Endothelial cell of umbilical vein (primary cell): Measurements from ENCODE around the gene PCNT. TPM values are rescaled to one million over a fixed set of nuclear protein-coding genes. Genes with fewer than 3 reads are reported as not detected.

Source experiments
- BruUV-seq: library from RNA; stranded (reverse); fragments of 400-500 nt; replicated peaks from 2 replicates; lab custom pipeline; 2021; lab: Mats Ljungman, UMichigan
- CTCF ChIA-PET: fragments of 300-600, 350-600 bp; sonication (Branson Sonifier 250); formaldehyde crosslinking; loops from one replicate; lab custom pipeline; 2021; ENCODE audit warnings: antibody characterized with exemption, inconsistent platforms; lab: Charles Lee
- POLR2A ChIA-PET: fragments of 300-600, 350-600 bp; sonication (Branson Sonifier 250); formaldehyde crosslinking; loops from one replicate; lab custom pipeline; 2021; ENCODE audit warnings: antibody characterized with exemption, inconsistent platforms; lab: Charles Lee
- DNase-seq: peaks from one replicate; pipeline ENCODE4 v3.0.0-alpha.2; 2011; ENCODE audit warnings: low read depth, low spot score
- FAIRE-seq: peaks from 2 replicates; lab custom pipeline; 2011; peaks lifted over from hg19 to GRCh38; lab: Jason Lieb, UNC
- H2AFZ ChIP-seq: 2 replicates; pipeline ENCODE4 v1.6.0; 2012; ENCODE audit warnings: low read depth, low read length, control low read depth, inconsistent platforms
- H3K27ac ChIP-seq: 2 replicates; pipeline ENCODE4 v1.5.1; 2011; ENCODE audit warnings: low read depth, mild to moderate bottlenecking, control low read depth, low read length, moderate library complexity; ENCODE audit not compliant: insufficient read depth
- H3K27me3 ChIP-seq, 2 experiments: 2 replicates each; pipeline versions ENCODE4 v1.6.0 to v1.6.1; 2011; ENCODE audit warnings: low read length in 2 of 2, mixed read lengths in 1 of 2; ENCODE audit not compliant: control insufficient read depth in 2 of 2, insufficient read depth in 2 of 2
- H3K36me3 ChIP-seq, 2 experiments: 2 replicates in 1 of 2; 3 replicates in 1 of 2; pipeline ENCODE4 v1.5.1; 2011; ENCODE audit warnings: low read length in 2 of 2, mild to moderate bottlenecking in 1 of 2, moderate library complexity in 1 of 2; ENCODE audit not compliant: control insufficient read depth in 2 of 2, insufficient read depth in 2 of 2; ENCODE audit errors: extremely low read depth in 1 of 2
- H3K4me1 ChIP-seq: 3 replicates; pipeline ENCODE4 v1.5.1; 2011; ENCODE audit warnings: mild to moderate bottlenecking, low read length; ENCODE audit not compliant: control insufficient read depth, insufficient read depth; ENCODE audit errors: extremely low read depth
- H3K4me2 ChIP-seq: 2 replicates; pipeline ENCODE4 v1.6.1; 2011; ENCODE audit warnings: low read length, control low read depth, mixed read lengths; ENCODE audit not compliant: insufficient read depth
- H3K4me3 ChIP-seq, 3 experiments: fragments of 200-600 bp in 1 of 3; sonication (generic), shearing (Covaris generic) in 1 of 3; replicated peaks in 1 of 3; 2 replicates each; pipeline ENCODE4 v1.5.1; 2011 to 2016; ENCODE audit warnings: control low read depth in 3 of 3, low read length in 3 of 3, mild to moderate bottlenecking in 2 of 3, inconsistent platforms in 1 of 3, low read depth in 1 of 3, moderate library complexity in 1 of 3; ENCODE audit not compliant: insufficient read depth in 1 of 3
- H3K79me2 ChIP-seq: 2 replicates; pipeline ENCODE4 v1.6.0; 2012; ENCODE audit warnings: low read length, inconsistent platforms; ENCODE audit not compliant: control insufficient read depth, insufficient read depth
- H3K9ac ChIP-seq: replicated peaks from 2 replicates; pipeline ENCODE3; 2011; ENCODE audit warnings: low read length, control low read depth; ENCODE audit not compliant: insufficient read depth; ENCODE audit errors: extremely low read depth
- H3K9me1 ChIP-seq: replicated peaks from 3 replicates; pipeline ENCODE4 v1.6.0; 2011; ENCODE audit warnings: mild to moderate bottlenecking, low read length; ENCODE audit not compliant: control insufficient read depth, insufficient read depth; ENCODE audit errors: extremely low read depth
- H3K9me3 ChIP-seq: replicated peaks from 2 replicates; pipeline ENCODE4 v1.5.1; 2012; ENCODE audit warnings: low read length, inconsistent platforms; ENCODE audit not compliant: control insufficient read depth, insufficient read depth
- H4K20me1 ChIP-seq: replicated peaks from 2 replicates; pipeline ENCODE3; 2011; ENCODE audit warnings: mild to moderate bottlenecking, low read length; ENCODE audit not compliant: control insufficient read depth, insufficient read depth; ENCODE audit errors: extremely low read depth
- EZH2 ChIP-seq: IDR thresholded peaks from 2 replicates; pipeline ENCODE4 v1.6.1; 2012; ENCODE audit warnings: borderline replicate concordance, low read depth, mild to moderate bottlenecking, moderate library complexity, low read length, inconsistent platforms; ENCODE audit not compliant: severe bottlenecking
- FOS ChIP-seq: IDR thresholded peaks from 2 replicates; pipeline ENCODE4 v1.6.1; 2011; ENCODE audit warnings: mild to moderate bottlenecking, low read length, moderate library complexity, borderline replicate concordance; ENCODE audit not compliant: insufficient read depth
- GATA2 ChIP-seq: IDR thresholded peaks from 2 replicates; pipeline ENCODE4 v1.7.0; 2011; ENCODE audit warnings: low read depth, mild to moderate bottlenecking, moderate library complexity, mixed read lengths, low read length; ENCODE audit not compliant: insufficient read length, insufficient read depth
- JUN ChIP-seq: IDR thresholded peaks from 2 replicates; pipeline ENCODE4 v1.6.1; 2011; ENCODE audit warnings: borderline replicate concordance, low read depth; ENCODE audit not compliant: insufficient read length, insufficient read depth
- MYC ChIP-seq: IDR thresholded peaks from one replicate; pipeline ENCODE4 v1.6.1; 2011; ENCODE audit warnings: mild to moderate bottlenecking, low read depth, low read length
- POLR2A ChIP-seq: IDR thresholded peaks from 2 replicates; pipeline ENCODE4 v1.6.1; 2012; ENCODE audit warnings: low read depth, mild to moderate bottlenecking, control low read depth, low read length
- POLR2AphosphoS5 ChIP-seq: IDR thresholded peaks from 2 replicates; pipeline ENCODE4 v1.6.1; 2012; ENCODE audit warnings: low read depth, mild to moderate bottlenecking, control low read depth, low read length, moderate library complexity; ENCODE audit not compliant: insufficient read depth
- dilution Hi-C: fragments of 300-500 bp; cut with MboI; formaldehyde crosslinking; loops from one replicate; pipeline ENCODE4 v1.15.0; 2019; ENCODE audit warnings: low sequenced_read_pairs; ENCODE audit not compliant: extremely low pct_ligation_motif_present
- intact Hi-C: fragments of 100-400 bp; cut with micrococcal nuclease; formaldehyde crosslinking; loops from one replicate; pipeline ENCODE4 v1.10.0; 2022
- polyA plus RNA-seq, 4 experiments: library from polyadenylated mRNA; depleted of rRNA in 3 of 4; stranded (reverse) in 3 of 4; unstranded in 1 of 4; fragments of >200 nt; gene quantifications; 2 replicates each; pipeline versions ENCODE4 v1.2.1 to v1.2.3, GENCODE V29; 2011 to 2012; ENCODE audit warnings: missing spikeins in 1 of 4
- total RNA-seq: library from RNA; stranded (reverse); gene quantifications from 2 replicates; pipeline ENCODE4 v1.2.3, GENCODE V29; 2021
- TF ChIP-seq, protein P1 (sequence below): IDR thresholded peaks from 2 replicates; pipeline ENCODE4 v1.6.1; 2011; ENCODE audit not compliant: insufficient read depth, insufficient read length
- TF ChIP-seq, protein P2 (sequence below), 2 donors: IDR thresholded peaks; 1 replicate in 1 of 2; 2 replicates in 1 of 2; pipeline ENCODE4 v1.5.1; 2011; ENCODE audit warnings: low read length in 2 of 2, mild to moderate bottlenecking in 2 of 2, moderate library complexity in 2 of 2, control low read depth in 1 of 2, inconsistent platforms in 1 of 2, low read depth in 1 of 2; ENCODE audit not compliant: insufficient read depth in 1 of 2; ENCODE audit errors: extremely low read depth in 1 of 2

Gene PCNT
- total and polyA plus RNA-seq, 2 donors (not counting 3 experiments of a cell fraction or from before 2014, with no cell fraction given): 9.6 to 49.5 TPM

GRCh38 chr21:46411691-46412090 lies 87.7 kb downstream of the PCNT start:
- CTCF ChIA-PET: interaction anchor here (1.4 kb wide), 1 partner anchor 258 kb away, joined by 3 read pairs; no protein-coding TSS in a partner anchor

More at GRCh38 chr21:46411691-46412090, 87.7 kb downstream of the PCNT start:
- Histone ChIP-seq H3K4me1 (no peaks in the 10 kb centered on the region), H3K27me3 (no peaks in the 10 kb centered on the region), H3K27ac (no peak overlapping the region), H3K36me3 (peaks cover 6 to 12% of the 10 kb centered on the region in 2 experiments), H3K9ac (no peak overlapping the region), H4K20me1 (no peaks in the 10 kb centered on the region), H3K9me3 (no peaks in the 10 kb centered on the region), H2AFZ (no peak overlapping the region), H3K4me3 (no peak overlapping the region), H3K4me2 (no peak overlapping the region), H3K79me2 (no peaks in the 10 kb centered on the region), H3K9me1 (no peaks in the 10 kb centered on the region)
- DNase-seq (no peak), FAIRE-seq (no peak)
- BruUV-seq: no TSS peak
- POLR2A ChIA-PET: no interaction called here
- no peak for TF ChIP-seq POLR2AphosphoS5
- TF ChIP-seq, protein P1, sequence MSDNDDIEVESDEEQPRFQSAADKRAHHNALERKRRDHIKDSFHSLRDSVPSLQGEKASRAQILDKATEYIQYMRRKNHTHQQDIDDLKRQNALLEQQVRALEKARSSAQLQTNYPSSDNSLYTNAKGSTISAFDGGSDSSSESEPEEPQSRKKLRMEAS: no peak
- no peak for TF ChIP-seq EZH2
- TF ChIP-seq, protein P2, sequence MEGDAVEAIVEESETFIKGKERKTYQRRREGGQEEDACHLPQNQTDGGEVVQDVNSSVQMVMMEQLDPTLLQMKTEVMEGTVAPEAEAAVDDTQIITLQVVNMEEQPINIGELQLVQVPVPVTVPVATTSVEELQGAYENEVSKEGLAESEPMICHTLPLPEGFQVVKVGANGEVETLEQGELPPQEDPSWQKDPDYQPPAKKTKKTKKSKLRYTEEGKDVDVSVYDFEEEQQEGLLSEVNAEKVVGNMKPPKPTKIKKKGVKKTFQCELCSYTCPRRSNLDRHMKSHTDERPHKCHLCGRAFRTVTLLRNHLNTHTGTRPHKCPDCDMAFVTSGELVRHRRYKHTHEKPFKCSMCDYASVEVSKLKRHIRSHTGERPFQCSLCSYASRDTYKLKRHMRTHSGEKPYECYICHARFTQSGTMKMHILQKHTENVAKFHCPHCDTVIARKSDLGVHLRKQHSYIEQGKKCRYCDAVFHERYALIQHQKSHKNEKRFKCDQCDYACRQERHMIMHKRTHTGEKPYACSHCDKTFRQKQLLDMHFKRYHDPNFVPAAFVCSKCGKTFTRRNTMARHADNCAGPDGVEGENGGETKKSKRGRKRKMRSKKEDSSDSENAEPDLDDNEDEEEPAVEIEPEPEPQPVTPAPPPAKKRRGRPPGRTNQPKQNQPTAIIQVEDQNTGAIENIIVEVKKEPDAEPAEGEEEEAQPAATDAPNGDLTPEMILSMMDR (IDR thresholded peaks at IDR 0.05; ENCODE audit: extremely low read depth in 1 of 2, insufficient read depth in 1 of 2, low read depth in 1 of 2, low read length in 2 of 2): no peak
- TF ChIP-seq MYC: no peak
- TF ChIP-seq JUN: no peak
- no peak for TF ChIP-seq GATA2
- TF ChIP-seq FOS: no peak
- TF ChIP-seq POLR2A: no peak
- intact Hi-C loops (no loop called here), dilution Hi-C loops (no loop called here)
